PC-3 (cell line): ENCODE measurements around the gene PAM16.

Experiments used
- EZH2 ChIP-seq: fragments of 300-600 bp; sonication (generic); IDR thresholded peaks from one replicate; pipeline ENCODE4 v1.6.1; 2017; ENCODE audit warnings: antibody characterized with exemption, mild to moderate bottlenecking, low read length; ENCODE audit not compliant: unreplicated experiment
- TF ChIP-seq, protein P1 (sequence below): fragments of 300-600 bp; sonication (generic); conservative IDR thresholded peaks from 2 replicates; pipeline ENCODE4 v1.5.1; 2017; ENCODE audit warnings: antibody characterized with exemption, low read depth, mild to moderate bottlenecking, low read length

- TF ChIP-seq, protein P1, sequence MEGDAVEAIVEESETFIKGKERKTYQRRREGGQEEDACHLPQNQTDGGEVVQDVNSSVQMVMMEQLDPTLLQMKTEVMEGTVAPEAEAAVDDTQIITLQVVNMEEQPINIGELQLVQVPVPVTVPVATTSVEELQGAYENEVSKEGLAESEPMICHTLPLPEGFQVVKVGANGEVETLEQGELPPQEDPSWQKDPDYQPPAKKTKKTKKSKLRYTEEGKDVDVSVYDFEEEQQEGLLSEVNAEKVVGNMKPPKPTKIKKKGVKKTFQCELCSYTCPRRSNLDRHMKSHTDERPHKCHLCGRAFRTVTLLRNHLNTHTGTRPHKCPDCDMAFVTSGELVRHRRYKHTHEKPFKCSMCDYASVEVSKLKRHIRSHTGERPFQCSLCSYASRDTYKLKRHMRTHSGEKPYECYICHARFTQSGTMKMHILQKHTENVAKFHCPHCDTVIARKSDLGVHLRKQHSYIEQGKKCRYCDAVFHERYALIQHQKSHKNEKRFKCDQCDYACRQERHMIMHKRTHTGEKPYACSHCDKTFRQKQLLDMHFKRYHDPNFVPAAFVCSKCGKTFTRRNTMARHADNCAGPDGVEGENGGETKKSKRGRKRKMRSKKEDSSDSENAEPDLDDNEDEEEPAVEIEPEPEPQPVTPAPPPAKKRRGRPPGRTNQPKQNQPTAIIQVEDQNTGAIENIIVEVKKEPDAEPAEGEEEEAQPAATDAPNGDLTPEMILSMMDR, result no peak
- TF ChIP-seq EZH2, result no peak
Observed at GRCh38 chr16:4371357-4372000, 20.4 kb upstream of the PAM16 start, which contains the start of gene VASN.
